IMR-90 (cell line): ENCODE data around the gene KLHL29. TPM values are rescaled to one million over a fixed set of nuclear protein-coding genes. Genes with fewer than 3 reads are reported as not detected.

ENCODE experiments used
- ATAC-seq: fragments of 200-7000 bp; cut with Tn5 transposase; 2 replicates; pipeline ENCODE4 v1.9.1; 2020; ENCODE audit warnings: low read depth, mild to moderate bottlenecking, moderate library complexity
- BruUV-seq: library from RNA; stranded (reverse); fragments of 400-500 nt; replicated peaks from 2 replicates; lab custom pipeline; 2021; lab: Mats Ljungman, UMichigan
- CTCF ChIA-PET: fragments of 300-600 bp; formaldehyde crosslinking; extraction: SDS; loops from one replicate; lab custom pipeline; 2021; ENCODE audit warnings: antibody characterized with exemption; lab: Yijun Ruan, JAX
- POLR2A ChIA-PET: fragments of 300-600 bp; sonication (Branson Sonifier 250); formaldehyde crosslinking; loops from one replicate; lab custom pipeline; 2022; ENCODE audit warnings: antibody characterized with exemption; ENCODE audit not compliant: unreplicated experiment; lab: Charles Lee
- DNase-seq: peaks from one replicate; pipeline ENCODE4 v3.0.0; 2013
- H2AFZ ChIP-seq: replicated peaks from 2 replicates; pipeline ENCODE3; 2013; ENCODE audit warnings: low read length, mild to moderate bottlenecking; ENCODE audit not compliant: poor library complexity
- H2AK5ac ChIP-seq: 2 replicates; pipeline ENCODE4 v1.6.1; 2013; ENCODE audit warnings: low read depth, low read length, inconsistent platforms
- H2AK9ac ChIP-seq: replicated peaks from 2 replicates; pipeline ENCODE3; 2013; ENCODE audit warnings: mild to moderate bottlenecking, low read depth, low read length, moderate library complexity; ENCODE audit not compliant: poor library complexity
- H2BK120ac ChIP-seq: 2 replicates; pipeline ENCODE4 v1.6.1; 2013; ENCODE audit warnings: low read depth, low read length, inconsistent platforms
- H2BK15ac ChIP-seq: 3 replicates; pipeline ENCODE4 v1.6.1; 2013; ENCODE audit warnings: low read depth, low read length, inconsistent platforms
- H2BK20ac ChIP-seq: 2 replicates; pipeline ENCODE4 v1.6.1; 2013; ENCODE audit warnings: low read depth, mild to moderate bottlenecking, inconsistent platforms, low read length, moderate library complexity
- H2BK5ac ChIP-seq: 2 replicates; pipeline ENCODE4 v1.6.1; 2013; ENCODE audit warnings: mild to moderate bottlenecking, low read depth, low read length, inconsistent platforms; ENCODE audit not compliant: poor library complexity, severe bottlenecking
- H3K14ac ChIP-seq: replicated peaks from 2 replicates; pipeline ENCODE4 v1.6.1; 2013; ENCODE audit warnings: low read depth, low read length, inconsistent platforms
- H3K18ac ChIP-seq: 2 replicates; pipeline ENCODE4 v1.6.1; 2013; ENCODE audit warnings: low read depth, low read length, control low read depth
- H3K23ac ChIP-seq: 2 replicates; pipeline ENCODE4 v1.6.1; 2013; ENCODE audit warnings: low read depth, low read length, inconsistent platforms
- H3K27ac ChIP-seq: 2 replicates; pipeline ENCODE4 v1.5.1; 2013; ENCODE audit warnings: mild to moderate bottlenecking, control low read depth, low read length; ENCODE audit not compliant: insufficient read depth
- H3K27me3 ChIP-seq: 2 replicates; pipeline ENCODE4 v1.6.1; 2013; ENCODE audit warnings: low read length; ENCODE audit not compliant: control insufficient read depth, insufficient read depth
- H3K36me3 ChIP-seq: 2 replicates; pipeline ENCODE4 v1.6.1; 2013; ENCODE audit warnings: low read length, mixed read lengths; ENCODE audit not compliant: control insufficient read depth, insufficient read depth
- H3K4ac ChIP-seq: 2 replicates; pipeline ENCODE4 v1.6.1; 2013; ENCODE audit warnings: low read depth, low read length, inconsistent platforms
- H3K4me1 ChIP-seq: 2 replicates; pipeline ENCODE4 v1.6.1; 2013; ENCODE audit warnings: low read length, mixed read lengths; ENCODE audit not compliant: control insufficient read depth, insufficient read depth
- H3K4me2 ChIP-seq: 2 replicates; pipeline ENCODE4 v1.6.1; 2013; ENCODE audit warnings: low read depth, mild to moderate bottlenecking, control low read depth, low read length, moderate library complexity
- H3K4me3 ChIP-seq: 2 replicates; pipeline ENCODE4 v1.5.1; 2013; ENCODE audit warnings: low read depth, mild to moderate bottlenecking, control low read depth, low read length, moderate library complexity; ENCODE audit not compliant: insufficient read depth
- H3K56ac ChIP-seq: 2 replicates; pipeline ENCODE4 v1.6.1; 2013; ENCODE audit warnings: low read length, inconsistent platforms; ENCODE audit not compliant: insufficient read depth; ENCODE audit errors: extremely low read depth
- H3K79me1 ChIP-seq, 2 experiments: 2 replicates each; pipeline ENCODE4 v1.6.1; 2013; ENCODE audit warnings: low read length in 2 of 2, inconsistent platforms in 1 of 2, low read depth in 1 of 2
- H3K9ac ChIP-seq: 2 replicates; pipeline ENCODE4 v1.6.1; 2013; ENCODE audit warnings: low read depth, low read length, control low read depth
- H3K9me1 ChIP-seq: 2 replicates; pipeline ENCODE4 v1.6.1; 2013; ENCODE audit warnings: low read length, inconsistent platforms; ENCODE audit not compliant: insufficient read depth
- H3K9me3 ChIP-seq: 2 replicates; pipeline ENCODE4 v1.6.1; 2013; ENCODE audit warnings: low read length; ENCODE audit not compliant: control insufficient read depth, insufficient read depth
- H4K20me1 ChIP-seq: 2 replicates; pipeline ENCODE4 v1.6.1; 2013; ENCODE audit warnings: low read length, inconsistent platforms; ENCODE audit not compliant: insufficient read depth
- H4K5ac ChIP-seq: 2 replicates; pipeline ENCODE4 v1.6.1; 2013; ENCODE audit warnings: mild to moderate bottlenecking, low read depth, low read length, control low read depth
- H4K8ac ChIP-seq, 2 experiments: 2 replicates each; pipeline ENCODE4 v1.6.1; 2013; ENCODE audit warnings: low read depth in 2 of 2, low read length in 2 of 2, control low read depth in 1 of 2, inconsistent platforms in 1 of 2
- H4K91ac ChIP-seq: 2 replicates; pipeline ENCODE4 v1.6.1; 2013; ENCODE audit warnings: low read depth, low read length, inconsistent platforms; ENCODE audit not compliant: insufficient read depth
- NFE2L2 ChIP-seq: fragments of 150-350 bp; IDR thresholded peaks from 2 replicates; pipeline ENCODE4 v1.6.1; 2016; ENCODE audit warnings: low read depth, mild to moderate bottlenecking, low read length
- RCOR1 ChIP-seq: IDR thresholded peaks from 2 replicates; pipeline ENCODE4 v1.6.1; 2012; ENCODE audit warnings: mild to moderate bottlenecking, low read length, improper control_type of control experiment; ENCODE audit not compliant: insufficient replicate concordance
- WGBS, 2 experiments: methylation state at CpG; one replicate each; pipeline versions ENCODE4 v1.1.5 to v1.1.7; 2013; ENCODE audit warnings: missing lambda C conversion rate in 2 of 2; ENCODE audit not compliant: insufficient read length in 1 of 2; ENCODE audit errors: extremely low coverage in 2 of 2; 5-methylcytosine and 5-hydroxymethylcytosine counted together
- dilution Hi-C: fragments of 300-500 bp; cut with HindIII; formaldehyde crosslinking; loops from one replicate; pipeline ENCODE4 v1.14.3; 2018; ENCODE audit warnings: low sequenced_read_pairs; ENCODE audit not compliant: unreplicated experiment
- in situ Hi-C: fragments of 300-500 bp; cut with MboI; formaldehyde crosslinking; loops from 3 replicates; pipeline ENCODE4 v1.14.3; 2019; ENCODE audit warnings: low sequenced_read_pairs, inconsistent platforms, mixed read lengths
- intact Hi-C: fragments of 100-400 bp; cut with micrococcal nuclease; formaldehyde crosslinking; loops from 2 replicates; pipeline ENCODE4 v1.10.0; 2022
- polyA plus RNA-seq, 3 experiments: library from polyadenylated mRNA; depleted of rRNA; stranded (reverse); fragments of >200 nt; gene quantifications; 2 replicates each; pipeline ENCODE4 v1.2.3, GENCODE V29; 2012; ENCODE audit warnings: low replicate concordance in 1 of 3
- total RNA-seq: library from RNA; depleted of rRNA; stranded (reverse); fragments of >200 nt; gene quantifications from 2 replicates; pipeline ENCODE4 v1.2.3, GENCODE V29; 2012

The KLHL29 gene
- total and polyA plus RNA-seq, 2 of the 4 experiments (the other 2 are of a cell fraction), result 2.0 to 8.0 TPM

DNA sequence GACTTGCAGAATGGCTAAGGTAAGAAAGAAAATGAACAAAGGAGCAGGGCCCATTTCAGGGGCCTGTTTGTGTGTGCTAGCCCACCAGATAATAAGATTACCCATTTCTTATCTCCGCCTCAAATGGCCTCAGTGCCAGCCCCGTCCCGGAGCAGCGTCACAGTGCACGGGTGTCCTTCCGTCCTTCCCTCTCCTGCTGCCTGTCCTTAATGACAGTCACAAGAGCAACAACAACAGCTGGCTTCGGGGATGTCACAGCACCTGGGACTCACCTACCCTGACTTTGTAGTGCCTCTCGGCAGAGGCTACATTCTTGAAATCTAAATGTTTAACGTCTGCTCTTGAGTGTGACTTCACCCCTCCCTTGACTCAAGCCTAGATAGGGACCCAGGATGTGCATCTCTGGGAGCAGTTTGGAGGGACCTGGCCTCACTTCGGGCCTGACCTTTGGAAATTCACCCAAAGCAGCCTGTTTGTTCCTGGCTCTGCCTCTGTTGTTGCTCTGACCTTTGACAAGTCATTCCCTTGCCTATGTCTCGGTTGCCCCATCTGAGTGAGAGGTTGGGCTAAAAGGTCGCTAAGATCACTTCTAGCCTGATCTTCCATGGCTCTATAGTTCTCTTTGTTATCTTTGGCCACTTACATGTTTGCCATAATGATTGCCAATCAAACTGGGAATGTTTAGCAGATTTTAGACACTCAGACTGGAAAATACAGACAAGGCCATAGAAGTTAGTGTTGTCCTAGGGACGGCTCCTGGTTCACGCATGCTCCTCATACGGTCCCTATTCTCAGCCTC is 122.5 kb downstream of the KLHL29 start:
- no peak overlapping the region for H3K18ac ChIP-seq
- H2BK5ac ChIP-seq, result no peak overlapping the region
- 94% methylated on average over 5 of the region's 15 CpGs; no CpG with 5 or more reads in 1 of the 2 experiments for WGBS, 2 experiments
- no peak overlapping the region for H3K9ac ChIP-seq
- no peak overlapping the region for H2AFZ ChIP-seq
- H3K4ac ChIP-seq, result no peak overlapping the region
- CTCF ChIA-PET, result no interaction called here
- no TSS peak for BruUV-seq
- dilution Hi-C loops, result no loop called here
- H2BK15ac ChIP-seq, result no peak overlapping the region
- H3K9me1 ChIP-seq, result peaks cover 3% of the 10 kb centered on the region; the same call in 1 of the 2 replicates
- ATAC-seq, result no peak
- no peak overlapping the region for H3K4me3 ChIP-seq
- no peak overlapping the region for H2AK9ac ChIP-seq
- H3K36me3 ChIP-seq, result no peaks in the 10 kb centered on the region
- H3K9me3 ChIP-seq, result no peaks in the 10 kb centered on the region
- no peak overlapping the region for H3K4me2 ChIP-seq
- POLR2A ChIA-PET, result no interaction called here
- H3K27me3 ChIP-seq, result no peaks in the 10 kb centered on the region
- no peak overlapping the region for H4K8ac ChIP-seq
- no peak overlapping the region for H3K23ac ChIP-seq
- no peak for DNase-seq
- H4K20me1 ChIP-seq, result peaks cover 3% of the 10 kb centered on the region; the same call in 1 of the 2 replicates
- no peaks in the 10 kb centered on the region; a peak in 2 of 4 replicates for H3K79me1 ChIP-seq
- no peak overlapping the region for H2AK5ac ChIP-seq
- H3K56ac ChIP-seq, result no peak overlapping the region
- H3K27ac ChIP-seq, result no peak overlapping the region
- intact Hi-C loops, result no loop called here
- H3K14ac ChIP-seq, result no peak overlapping the region
- no peak overlapping the region for H4K5ac ChIP-seq
- H2BK20ac ChIP-seq, result no peak overlapping the region
- TF ChIP-seq NFE2L2, result no peak
- TF ChIP-seq RCOR1, result no peak
- H3K4me1 ChIP-seq, result no peaks in the 10 kb centered on the region; the same call in 1 of the 2 replicates
- H4K91ac ChIP-seq, result no peak overlapping the region
- no peak overlapping the region for H2BK120ac ChIP-seq
- in situ Hi-C loops, result no loop called here
